GM12892 (cell line): ENCODE data around the gene GYPA.
"Not testable (repeated sequence)": the region's sequence is repeated elsewhere in the genome, so short reads cannot be mapped to it uniquely, and the experiment has no call there.

Experiments
- POLR2A ChIP-seq: IDR thresholded peaks from 2 replicates; pipeline ENCODE4 v1.6.1; 2011; ENCODE audit warnings: low read depth, low read length, control low read depth
- POLR2AphosphoS5 ChIP-seq: IDR thresholded peaks from 2 replicates; pipeline ENCODE4 v1.6.1; 2011; ENCODE audit warnings: low read depth, low read length, control low read depth

DNA sequence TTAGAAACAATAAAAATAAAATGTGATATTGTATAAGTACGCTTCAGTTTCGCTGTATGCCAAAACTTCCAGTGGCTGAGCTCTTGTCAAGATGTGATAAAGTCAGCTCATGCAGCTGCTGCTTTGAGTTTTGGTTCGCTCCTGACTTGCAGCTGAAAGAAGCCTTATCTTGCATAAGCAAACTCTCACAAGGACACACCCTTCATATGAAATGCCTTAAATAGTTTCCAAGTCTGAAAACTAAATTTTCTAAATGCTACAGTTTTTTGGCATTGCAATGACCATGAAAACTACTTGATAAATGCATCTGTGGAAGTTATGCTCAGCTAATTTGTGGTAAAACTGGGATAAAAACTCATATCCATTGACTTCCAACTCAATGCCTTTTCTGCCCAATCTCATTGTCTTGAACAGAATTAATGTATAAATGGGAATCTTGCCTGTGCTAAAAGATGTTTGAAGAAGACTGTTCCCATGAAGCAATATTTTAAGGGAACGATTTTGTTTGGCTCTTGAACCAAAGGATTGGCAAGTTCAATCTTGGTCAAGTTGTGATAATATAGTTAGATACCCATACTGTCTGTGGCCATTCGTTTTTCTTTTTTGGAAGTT is 11.7 kb downstream of the GYPA start:
- not testable (repeated sequence) for TF ChIP-seq POLR2A, POLR2AphosphoS5
